Colonic mucosa (tissue), 4 donors: ENCODE measurements around the gene COX7B. TPM values are rescaled to one million over a fixed set of nuclear protein-coding genes. Genes with fewer than 3 reads are reported as not detected.
A peak's percentile ranks its signal among the peaks of the same experiment; 100 is the strongest.
"Not testable (repeated sequence)": the region's sequence is repeated elsewhere in the genome, so short reads cannot be mapped to it uniquely, and the experiment has no call there.

ENCODE experiments used
- DNase-seq: peaks from one replicate; pipeline ENCODE4 v3.0.0-alpha.2; 2020
- H3K27ac ChIP-seq: fragments of 200-600 bp; one replicate; pipeline ENCODE4 v1.8.0; 2021
- H3K27me3 ChIP-seq: fragments of 200-600 bp; one replicate; pipeline ENCODE4 v1.8.0; 2021
- H3K36me3 ChIP-seq: fragments of 200-600 bp; one replicate; pipeline ENCODE4 v1.8.0; 2021
- H3K4me1 ChIP-seq: fragments of 200-600 bp; one replicate; pipeline ENCODE4 v1.8.0; 2021; ENCODE audit warnings: mild to moderate bottlenecking
- H3K4me3 ChIP-seq: fragments of 200-600 bp; one replicate; pipeline ENCODE4 v1.8.0; 2021
- H3K9ac ChIP-seq, 2 donors: one replicate each; pipeline ENCODE4 v1.7.0; 2013; ENCODE audit warnings: control low read depth in 2 of 2, low read depth in 2 of 2, low read length in 2 of 2
- H3K9me3 ChIP-seq: fragments of 200-600 bp; one replicate; pipeline ENCODE4 v1.8.0; 2021
- intact Hi-C: fragments of 100-400 bp; cut with DNase I; formaldehyde crosslinking; loops from one replicate; pipeline ENCODE4 v1.14.1; 2022
- total RNA-seq, 2 donors: library from RNA; stranded (reverse); fragmentation: NEBNext Ultra II Directional in 1 of 2; extraction: Animal tissue kit (Norgen Biotek cat#: 25700) in 1 of 2; gene quantifications; one replicate each; pipeline ENCODE4 v1.2.1, GENCODE V29; 2021
- TF ChIP-seq, protein P1 (sequence below): fragments of 200-600 bp; IDR thresholded peaks from one replicate; pipeline ENCODE4 v1.8.0; 2022; ENCODE audit warnings: antibody characterized with exemption, mild to moderate bottlenecking
- donor health status: healthy.
- donor health status: DM: no; HTN: no; CAD: no.
- donor health status: DM: no; HTN: no; CAD: no.

The COX7B gene
- total RNA-seq: 100 to 1,000 TPM; 485 to 517 TPM

DNA sequence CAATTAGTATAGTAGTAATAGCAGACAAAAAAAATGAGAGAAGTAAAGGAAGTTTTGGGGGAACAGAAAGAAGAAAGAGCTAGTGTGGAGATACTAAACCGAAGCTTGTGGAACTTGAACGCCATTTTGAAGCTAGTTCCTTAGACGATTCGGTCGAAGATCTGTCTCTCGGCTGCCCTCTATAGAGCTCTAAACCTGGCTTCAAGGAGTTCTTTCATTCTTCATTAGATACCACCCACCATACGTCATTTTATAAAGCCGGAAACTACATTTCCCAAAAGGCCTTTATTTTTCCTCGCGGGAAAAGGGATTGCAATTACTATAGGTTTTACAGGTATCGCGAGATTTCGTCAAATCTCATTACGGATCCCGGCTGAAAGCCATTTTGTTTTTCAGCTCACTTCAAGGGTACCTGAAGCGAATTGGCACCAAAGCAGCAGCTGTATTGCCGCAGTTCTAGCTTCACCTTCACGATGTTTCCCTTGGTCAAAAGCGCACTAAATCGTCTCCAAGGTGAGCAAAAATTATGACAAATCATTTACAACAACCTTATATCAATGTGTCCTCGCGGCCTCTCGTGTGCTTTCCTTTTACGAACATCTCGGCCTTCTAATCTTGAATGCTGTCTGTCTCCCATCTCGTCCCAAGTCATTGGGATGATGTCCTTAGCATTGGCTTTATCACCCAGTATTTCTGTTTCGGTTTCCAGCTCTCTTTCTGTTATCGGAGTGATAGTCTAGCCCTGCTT, at the start of gene COX7B:
Gene COX7B (plus strand): TSS at position 388 of the 748 bp plus-strand sequence. CDS start 86 bp downstream, at position 474.
- H3K27ac ChIP-seq: peak within 1 kb of the TSS; percentile 82
- peak within 1 kb of the TSS; percentile 38 to 94 for H3K9ac ChIP-seq
- H3K4me3 ChIP-seq: peak within 1 kb of the TSS; percentile 48
- H3K4me1 ChIP-seq: no peaks in the 10 kb centered on the region
- TF ChIP-seq, protein P1, sequence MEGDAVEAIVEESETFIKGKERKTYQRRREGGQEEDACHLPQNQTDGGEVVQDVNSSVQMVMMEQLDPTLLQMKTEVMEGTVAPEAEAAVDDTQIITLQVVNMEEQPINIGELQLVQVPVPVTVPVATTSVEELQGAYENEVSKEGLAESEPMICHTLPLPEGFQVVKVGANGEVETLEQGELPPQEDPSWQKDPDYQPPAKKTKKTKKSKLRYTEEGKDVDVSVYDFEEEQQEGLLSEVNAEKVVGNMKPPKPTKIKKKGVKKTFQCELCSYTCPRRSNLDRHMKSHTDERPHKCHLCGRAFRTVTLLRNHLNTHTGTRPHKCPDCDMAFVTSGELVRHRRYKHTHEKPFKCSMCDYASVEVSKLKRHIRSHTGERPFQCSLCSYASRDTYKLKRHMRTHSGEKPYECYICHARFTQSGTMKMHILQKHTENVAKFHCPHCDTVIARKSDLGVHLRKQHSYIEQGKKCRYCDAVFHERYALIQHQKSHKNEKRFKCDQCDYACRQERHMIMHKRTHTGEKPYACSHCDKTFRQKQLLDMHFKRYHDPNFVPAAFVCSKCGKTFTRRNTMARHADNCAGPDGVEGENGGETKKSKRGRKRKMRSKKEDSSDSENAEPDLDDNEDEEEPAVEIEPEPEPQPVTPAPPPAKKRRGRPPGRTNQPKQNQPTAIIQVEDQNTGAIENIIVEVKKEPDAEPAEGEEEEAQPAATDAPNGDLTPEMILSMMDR: no peak
- no peaks in the 10 kb centered on the region for H3K27me3 ChIP-seq
- no peaks in the 10 kb centered on the region for H3K36me3 ChIP-seq
- peak; percentile 75 for DNase-seq
- H3K9me3 ChIP-seq: no peaks in the 10 kb centered on the region
- intact Hi-C loops: no loop called here

GRCh38 chrX:77875372-77875771, 23.9 kb upstream of the COX7B start:
- Histone ChIP-seq H3K27ac (no peak overlapping the region), H3K9ac (no peak overlapping the region), H3K27me3 (no peaks in the 10 kb centered on the region), H3K9me3 (no peaks in the 10 kb centered on the region), H3K36me3 (no peaks in the 10 kb centered on the region), H3K4me1 (no peaks in the 10 kb centered on the region), H3K4me3 (no peak overlapping the region)
- intact Hi-C loops: no loop called here
- TF ChIP-seq, protein P1: no peak
- DNase-seq: no peak

DNA sequence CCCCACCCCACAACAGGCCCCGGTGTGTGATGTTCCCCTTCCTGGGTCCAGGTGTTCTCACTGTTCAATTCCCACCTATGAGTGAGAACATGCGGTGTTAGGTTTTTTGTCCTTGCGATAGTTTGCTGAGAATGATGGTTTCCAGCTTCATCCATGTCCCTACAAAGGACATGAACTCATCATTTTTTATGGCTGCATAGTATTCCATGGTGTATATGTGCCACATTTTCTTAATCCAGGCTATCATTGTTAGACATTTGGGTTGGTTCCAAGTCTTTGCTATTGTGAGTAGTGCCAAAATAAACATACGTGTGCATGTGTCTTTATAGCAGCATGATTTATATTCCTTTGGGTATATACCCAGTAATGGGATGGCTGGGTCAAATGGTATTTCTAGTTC, 17.9 kb upstream of the COX7B start:
- H3K4me3 ChIP-seq, H3K36me3 ChIP-seq, H3K9ac ChIP-seq, H3K27me3 ChIP-seq, H3K9me3 ChIP-seq, intact Hi-C loops, H3K27ac ChIP-seq, H3K4me1 ChIP-seq, DNase-seq: not testable (repeated sequence)

DNA sequence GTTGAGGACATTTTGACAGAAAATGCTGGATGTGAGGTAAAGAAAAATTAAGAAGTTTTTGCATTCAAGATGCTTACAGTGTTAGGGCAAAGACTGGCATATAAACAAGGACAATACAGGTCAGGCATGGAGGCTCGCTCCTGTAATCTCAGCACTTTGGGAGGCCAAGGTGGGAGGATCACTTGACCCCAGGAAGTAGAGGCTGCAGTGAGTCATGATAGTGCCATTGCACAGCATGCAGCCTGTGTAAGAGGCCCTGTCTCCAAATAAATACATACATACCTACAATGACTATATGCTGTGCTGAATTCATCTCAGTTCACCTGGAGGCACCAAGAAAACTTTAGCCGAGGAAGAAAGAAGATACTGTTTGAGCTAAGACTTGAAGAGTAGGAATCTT, 6.4 kb upstream of the COX7B start:
- intact Hi-C loops: no loop called here
- Histone ChIP-seq H3K27me3 (no peaks in the 10 kb centered on the region), H3K36me3 (no peaks in the 10 kb centered on the region), H3K4me3 (no peak overlapping the region), H3K9ac (no peak overlapping the region), H3K4me1 (no peaks in the 10 kb centered on the region), H3K27ac (no peak overlapping the region), H3K9me3 (no peaks in the 10 kb centered on the region)
- DNase-seq: no peak
- TF ChIP-seq, protein P1: no peak

DNA sequence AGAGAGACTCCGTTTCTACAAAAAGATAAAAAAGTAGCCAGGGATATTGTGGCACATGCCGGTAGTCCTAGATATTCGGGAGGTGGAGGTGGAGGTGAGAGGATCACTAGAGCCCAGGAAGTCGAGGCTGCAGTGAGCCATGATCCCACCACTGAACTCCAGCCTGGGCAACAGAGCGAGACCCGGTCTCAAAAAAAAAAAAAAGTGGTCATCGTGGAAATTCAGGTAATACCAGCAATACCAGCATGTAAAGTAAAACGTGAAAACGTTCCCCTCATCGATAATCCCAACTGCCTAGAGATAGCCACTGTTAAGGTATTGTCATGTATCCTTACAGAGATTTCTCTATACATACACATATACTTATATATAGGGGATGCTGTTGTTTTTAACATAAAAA, 5.6 kb upstream of the COX7B start:
- TF ChIP-seq, protein P1: no peak
- intact Hi-C loops: no loop called here
- no peaks in the 10 kb centered on the region for H3K9me3 ChIP-seq
- DNase-seq: no peak
- H3K9ac ChIP-seq: no peak overlapping the region
- no peak overlapping the region for H3K27ac ChIP-seq
- H3K4me1 ChIP-seq: no peaks in the 10 kb centered on the region
- no peaks in the 10 kb centered on the region for H3K27me3 ChIP-seq
- no peak overlapping the region for H3K4me3 ChIP-seq
- H3K36me3 ChIP-seq: no peaks in the 10 kb centered on the region
